ENCODE measurements around the gene ESF1. TPM values are rescaled to one million over a fixed set of nuclear protein-coding genes. Genes with fewer than 3 reads are reported as not detected.

Gene ESF1
- total RNA-seq, 1 experiment from 2014 or later, result 28.7 TPM

DNA sequence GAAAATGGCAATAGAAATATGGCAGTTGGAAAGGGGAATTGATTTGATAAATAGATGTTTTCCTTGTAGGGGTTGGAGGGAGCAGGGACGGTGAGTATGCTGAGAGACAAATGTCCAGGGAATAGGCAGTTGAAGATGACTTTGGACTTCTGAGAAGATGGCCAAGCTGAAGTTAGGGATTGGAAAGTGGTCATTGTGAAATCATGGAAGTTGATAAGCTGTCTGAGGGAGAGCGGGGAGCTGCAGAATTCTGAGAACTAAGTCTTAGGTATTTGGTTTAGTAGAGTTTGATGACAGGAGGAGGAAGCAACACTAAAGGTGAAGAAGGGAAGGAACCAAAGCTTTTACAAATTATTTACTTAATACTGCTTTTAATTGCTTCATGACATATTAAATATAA is 15.3 kb upstream of the ESF1 start (continued):
- TF ChIP-seq, protein P1, sequence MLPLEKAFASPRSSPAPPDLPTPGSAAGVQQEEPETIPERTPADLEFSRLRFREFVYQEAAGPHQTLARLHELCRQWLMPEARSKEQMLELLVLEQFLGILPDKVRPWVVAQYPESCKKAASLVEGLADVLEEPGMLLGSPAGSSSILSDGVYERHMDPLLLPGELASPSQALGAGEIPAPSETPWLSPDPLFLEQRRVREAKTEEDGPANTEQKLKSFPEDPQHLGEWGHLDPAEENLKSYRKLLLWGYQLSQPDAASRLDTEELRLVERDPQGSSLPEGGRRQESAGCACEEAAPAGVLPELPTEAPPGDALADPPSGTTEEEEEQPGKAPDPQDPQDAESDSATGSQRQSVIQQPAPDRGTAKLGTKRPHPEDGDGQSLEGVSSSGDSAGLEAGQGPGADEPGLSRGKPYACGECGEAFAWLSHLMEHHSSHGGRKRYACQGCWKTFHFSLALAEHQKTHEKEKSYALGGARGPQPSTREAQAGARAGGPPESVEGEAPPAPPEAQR (CRISPR knock-in tag; IDR thresholded peaks at IDR 0.05), result no peak
- no peak for TF ChIP-seq ATF1 (CRISPR knock-in tag; IDR thresholded peaks at IDR 0.05)

DNA sequence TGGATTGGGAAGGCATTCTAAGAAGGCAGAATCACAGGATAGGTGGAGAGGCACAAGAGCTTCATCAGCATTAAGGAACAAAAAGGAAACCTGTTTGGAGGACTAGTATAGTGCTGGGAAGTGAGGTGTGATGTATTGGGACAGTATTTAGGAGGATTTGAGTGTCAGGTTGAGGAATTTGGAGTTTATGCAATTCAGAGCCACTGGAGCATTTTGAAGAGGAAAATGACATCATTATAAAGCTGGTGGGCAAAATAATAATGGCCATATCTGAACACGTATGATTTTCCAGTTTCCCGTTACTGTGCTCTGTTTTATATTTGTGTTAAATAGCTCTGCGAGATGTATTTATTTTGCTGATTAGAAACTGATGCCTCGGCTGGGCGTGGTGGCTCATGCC is 14.3 kb upstream of the ESF1 start:
- no peak for ATAC-seq
- Mint-ChIP-seq H3K27ac (no peak overlapping the region), H3K4me1 (no peaks in the 10 kb centered on the region), H3K9me3 (no peaks in the 10 kb centered on the region), H3K36me3 (peaks cover 70% of the 10 kb centered on the region), H3K27me3 (ENCODE audit: low read depth) (no peaks in the 10 kb centered on the region), H3K4me3 (no peak overlapping the region)
- ChIA-PET POLR2A (no interaction called here), CTCF (no interaction called here)
- no peak for DNase-seq (ENCODE audit: low spot score)
- TF ChIP-seq NFATC4 (CRISPR knock-in tag; IDR thresholded peaks at IDR 0.05) (no peak), ZNF232 (CRISPR knock-in tag; IDR thresholded peaks at IDR 0.05) (no peak), ATF1 (CRISPR knock-in tag; IDR thresholded peaks at IDR 0.05) (no peak), NR1H2 (CRISPR knock-in tag; IDR thresholded peaks at IDR 0.05) (no peak), ZNF396 (CRISPR knock-in tag; IDR thresholded peaks at IDR 0.05; ENCODE audit: borderline replicate concordance) (no peak)

DNA sequence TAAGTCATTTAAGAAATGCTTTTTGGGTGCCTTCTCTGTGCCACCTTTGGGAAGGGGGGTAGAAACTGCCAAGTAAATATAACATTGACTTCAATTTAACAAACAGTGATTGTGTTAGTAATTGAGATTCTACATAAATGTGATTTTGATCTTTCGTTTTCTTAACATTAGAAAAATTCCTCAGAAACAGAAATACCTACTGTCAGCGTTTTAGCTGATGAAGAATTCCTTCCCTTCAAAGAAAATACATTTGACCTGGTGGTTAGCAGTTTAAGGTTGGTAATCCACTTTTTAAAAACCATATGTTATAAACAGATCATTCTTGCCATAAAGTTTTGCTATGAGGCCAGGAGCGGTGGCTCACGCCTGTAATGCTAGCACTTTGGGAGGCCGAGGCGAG is 9.9 kb upstream of the ESF1 start:
- H3K36me3 Mint-ChIP-seq, result peaks cover 68% of the 10 kb centered on the region
- CTCF ChIA-PET, result no interaction called here

More for the DNA sequence above, 9.9 kb upstream of the ESF1 start:
- POLR2A ChIA-PET, result interaction anchor here (0.6 kb wide), 1 partner anchor 81 kb away, joined by 3 read pairs; no protein-coding TSS in a partner anchor
- ATAC-seq (no peak), DNase-seq (ENCODE audit: low spot score) (no peak)
- no peak overlapping the region for H3K4me3 Mint-ChIP-seq
- no peak overlapping the region for H3K27ac Mint-ChIP-seq
- TF ChIP-seq, protein P2, sequence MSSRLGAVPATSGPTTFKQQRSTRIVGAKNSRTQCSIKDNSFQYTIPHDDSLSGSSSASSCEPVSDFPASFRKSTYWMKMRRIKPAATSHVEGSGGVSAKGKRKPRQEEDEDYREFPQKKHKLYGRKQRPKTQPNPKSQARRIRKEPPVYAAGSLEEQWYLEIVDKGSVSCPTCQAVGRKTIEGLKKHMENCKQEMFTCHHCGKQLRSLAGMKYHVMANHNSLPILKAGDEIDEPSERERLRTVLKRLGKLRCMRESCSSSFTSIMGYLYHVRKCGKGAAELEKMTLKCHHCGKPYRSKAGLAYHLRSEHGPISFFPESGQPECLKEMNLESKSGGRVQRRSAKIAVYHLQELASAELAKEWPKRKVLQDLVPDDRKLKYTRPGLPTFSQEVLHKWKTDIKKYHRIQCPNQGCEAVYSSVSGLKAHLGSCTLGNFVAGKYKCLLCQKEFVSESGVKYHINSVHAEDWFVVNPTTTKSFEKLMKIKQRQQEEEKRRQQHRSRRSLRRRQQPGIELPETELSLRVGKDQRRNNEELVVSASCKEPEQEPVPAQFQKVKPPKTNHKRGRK (CRISPR knock-in tag; IDR thresholded peaks at IDR 0.05; ENCODE audit: borderline replicate concordance), result no peak
- TF ChIP-seq, protein P3, sequence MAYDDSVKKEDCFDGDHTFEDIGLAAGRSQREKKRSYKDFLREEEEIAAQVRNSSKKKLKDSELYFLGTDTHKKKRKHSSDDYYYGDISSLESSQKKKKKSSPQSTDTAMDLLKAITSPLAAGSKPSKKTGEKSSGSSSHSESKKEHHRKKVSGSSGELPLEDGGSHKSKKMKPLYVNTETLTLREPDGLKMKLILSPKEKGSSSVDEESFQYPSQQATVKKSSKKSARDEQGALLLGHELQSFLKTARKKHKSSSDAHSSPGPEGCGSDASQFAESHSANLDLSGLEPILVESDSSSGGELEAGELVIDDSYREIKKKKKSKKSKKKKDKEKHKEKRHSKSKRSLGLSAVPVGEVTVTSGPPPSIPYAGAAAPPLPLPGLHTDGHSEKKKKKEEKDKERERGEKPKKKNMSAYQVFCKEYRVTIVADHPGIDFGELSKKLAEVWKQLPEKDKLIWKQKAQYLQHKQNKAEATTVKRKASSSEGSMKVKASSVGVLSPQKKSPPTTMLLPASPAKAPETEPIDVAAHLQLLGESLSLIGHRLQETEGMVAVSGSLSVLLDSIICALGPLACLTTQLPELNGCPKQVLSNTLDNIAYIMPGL (CRISPR knock-in tag; IDR thresholded peaks at IDR 0.05), result no peak
- TF ChIP-seq, protein P4, sequence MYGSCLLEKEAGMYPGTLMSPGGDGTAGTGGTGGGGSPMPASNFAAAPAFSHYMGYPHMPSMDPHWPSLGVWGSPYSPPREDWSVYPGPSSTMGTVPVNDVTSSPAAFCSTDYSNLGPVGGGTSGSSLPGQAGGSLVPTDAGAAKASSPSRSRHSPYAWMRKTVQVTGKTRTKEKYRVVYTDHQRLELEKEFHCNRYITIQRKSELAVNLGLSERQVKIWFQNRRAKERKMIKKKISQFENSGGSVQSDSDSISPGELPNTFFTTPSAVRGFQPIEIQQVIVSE (CRISPR knock-in tag; IDR thresholded peaks at IDR 0.05; ENCODE audit: borderline replicate concordance), result no peak
- TF ChIP-seq, protein P5, sequence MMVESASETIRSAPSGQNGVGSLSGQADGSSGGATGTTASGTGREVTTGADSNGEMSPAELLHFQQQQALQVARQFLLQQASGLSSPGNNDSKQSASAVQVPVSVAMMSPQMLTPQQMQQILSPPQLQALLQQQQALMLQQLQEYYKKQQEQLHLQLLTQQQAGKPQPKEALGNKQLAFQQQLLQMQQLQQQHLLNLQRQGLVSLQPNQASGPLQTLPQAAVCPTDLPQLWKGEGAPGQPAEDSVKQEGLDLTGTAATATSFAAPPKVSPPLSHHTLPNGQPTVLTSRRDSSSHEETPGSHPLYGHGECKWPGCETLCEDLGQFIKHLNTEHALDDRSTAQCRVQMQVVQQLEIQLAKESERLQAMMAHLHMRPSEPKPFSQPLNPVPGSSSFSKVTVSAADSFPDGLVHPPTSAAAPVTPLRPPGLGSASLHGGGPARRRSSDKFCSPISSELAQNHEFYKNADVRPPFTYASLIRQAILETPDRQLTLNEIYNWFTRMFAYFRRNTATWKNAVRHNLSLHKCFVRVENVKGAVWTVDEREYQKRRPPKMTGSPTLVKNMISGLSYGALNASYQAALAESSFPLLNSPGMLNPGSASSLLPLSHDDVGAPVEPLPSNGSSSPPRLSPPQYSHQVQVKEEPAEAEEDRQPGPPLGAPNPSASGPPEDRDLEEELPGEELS (CRISPR knock-in tag; IDR thresholded peaks at IDR 0.05), result no peak
- TF ChIP-seq ZNF423 (CRISPR knock-in tag; IDR thresholded peaks at IDR 0.05) (no peak), ZNF671 (CRISPR knock-in tag; IDR thresholded peaks at IDR 0.05) (no peak), ZBTB21 (CRISPR knock-in tag; IDR thresholded peaks at IDR 0.05; ENCODE audit: borderline replicate concordance) (no peak)
- H3K27me3 Mint-ChIP-seq (ENCODE audit: low read depth), result no peaks in the 10 kb centered on the region
- no peaks in the 10 kb centered on the region for H3K9me3 Mint-ChIP-seq
- no peaks in the 10 kb centered on the region for H3K4me1 Mint-ChIP-seq
